Putamen (tissue), 1 donor: ENCODE data around the gene ADAM19.

Experiments used
- DNase-seq: peaks from one replicate; pipeline ENCODE4 v3.0.0-alpha.2; 2016; ENCODE audit warnings: low spot score

Gene ADAM19

GRCh38 chr5:157594675-157595459 lies 19.3 kb upstream of the ADAM19 start:
- no peak for DNase-seq

GRCh38 chr5:157594257-157594656 lies 18.7 kb upstream of the ADAM19 start:
- no peak for DNase-seq

GRCh38 chr5:157593052-157593757 lies 17.6 kb upstream of the ADAM19 start:
- no peak for DNase-seq

- DNase-seq: no peak
Observed at GRCh38 chr5:157592594-157592993, 17.0 kb upstream of the ADAM19 start.

- DNase-seq: no peak
Observed at GRCh38 chr5:157590478-157590877, 14.9 kb upstream of the ADAM19 start.

- no peak for DNase-seq
Observed at GRCh38 chr5:157584628-157585027, 9.1 kb upstream of the ADAM19 start.

GRCh38 chr5:157582731-157583620 lies 7.4 kb upstream of the ADAM19 start:
- DNase-seq: no peak

GRCh38 chr5:157581901-157582300 lies 6.3 kb upstream of the ADAM19 start:
- DNase-seq: no peak

GRCh38 chr5:157578079-157578780 lies 2.7 kb upstream of the ADAM19 start:
- no peak for DNase-seq

- no peak for DNase-seq
Observed at GRCh38 chr5:157576678-157577077, 1.1 kb upstream of the ADAM19 start.

GRCh38 chr5:157574456-157575380 lies 857 bp downstream of the ADAM19 start:
- DNase-seq: no peak

GRCh38 chr5:157571357-157571827 lies 4.2 kb downstream of the ADAM19 start:
- no peak for DNase-seq

- no peak for DNase-seq
Observed at GRCh38 chr5:157570531-157571200, 4.9 kb downstream of the ADAM19 start.

- peak; percentile 79 for DNase-seq
Observed at GRCh38 chr5:157568720-157569119, 6.9 kb downstream of the ADAM19 start.

- DNase-seq: no peak
Observed at GRCh38 chr5:157568222-157568621, 7.4 kb downstream of the ADAM19 start.

GRCh38 chr5:157566902-157567489 lies 8.6 kb downstream of the ADAM19 start:
- DNase-seq: no peak

GRCh38 chr5:157563929-157564716 lies 11.5 kb downstream of the ADAM19 start:
- DNase-seq: no peak

- DNase-seq: no peak
Observed at GRCh38 chr5:157563373-157563928, 12.1 kb downstream of the ADAM19 start.
